ENCODE data around the gene ABITRAM. TPM values are rescaled to one million over a fixed set of nuclear protein-coding genes. Genes with fewer than 3 reads are reported as not detected.
A peak's percentile ranks its signal among the peaks of the same experiment; 100 is the strongest.

The ABITRAM gene
- total and polyA plus RNA-seq, 2 of the 13 experiments (the other 11 are each of a cell fraction or from before 2014, with no cell fraction given), result 10.2 to 21.6 TPM

- TF ChIP-seq HNRNPLL (IDR thresholded peaks at IDR 0.05; ENCODE audit: low read depth, low read length, poor library complexity, severe bottlenecking) (no peak), RAD21 (CRISPR knock-in tag; IDR thresholded peaks at IDR 0.05) (no peak), FOXJ3 (CRISPR knock-in tag; IDR thresholded peaks at IDR 0.05; ENCODE audit: borderline replicate concordance) (peak; percentile 98), CREM (IDR thresholded peaks at IDR 0.05) (peak; percentile 97), CREM (CRISPR knock-in tag; IDR thresholded peaks at IDR 0.05) (no peak), TCF7L2 (IDR thresholded peaks at IDR 0.05; ENCODE audit: low read depth, low read length) (peak; percentile 85), MIER3 (CRISPR knock-in tag; IDR thresholded peaks at IDR 0.05; ENCODE audit: borderline replicate concordance) (peak; percentile 95; the same call in 1 of the 2 replicates), GATAD2A (CRISPR knock-in tag; IDR thresholded peaks at IDR 0.05) (peak; percentile 98), JDP2 (CRISPR knock-in tag; IDR thresholded peaks at IDR 0.05; ENCODE audit: borderline replicate concordance) (peak; percentile 61; the same call in 1 of the 2 replicates), POGK (CRISPR knock-in tag; conservative IDR thresholded peaks at IDR 0.05) (no peak; the same call in 1 of the 2 replicates), HNF1A (IDR thresholded peaks at IDR 0.05; ENCODE audit: low read depth) (peak; percentile 80; the same call in 1 of the 2 replicates), HNF1A (CRISPR knock-in tag; IDR thresholded peaks at IDR 0.05; ENCODE audit: borderline replicate concordance) (peak; percentile 94), GATA4 (IDR thresholded peaks at IDR 0.05; ENCODE audit: borderline replicate concordance, low read depth) (peak; percentile 99), ZNF431 (CRISPR knock-in tag; IDR thresholded peaks at IDR 0.05; ENCODE audit: borderline replicate concordance, low read depth) (peak; percentile 90; the same call in 1 of the 2 replicates), MXD4 (CRISPR knock-in tag; IDR thresholded peaks at IDR 0.05) (peak; percentile 71), ZMYM2 (CRISPR knock-in tag; IDR thresholded peaks at IDR 0.05) (0 out of 2 replicates have a peak, but pooled peaks have one; percentile 28), KMT2B (CRISPR knock-in tag; IDR thresholded peaks at IDR 0.05) (peak; percentile 67; the same call in 1 of the 2 replicates), SPEN (CRISPR knock-in tag; IDR thresholded peaks at IDR 0.05; ENCODE audit: low read depth) (peak; percentile 63), ZNF33A (CRISPR knock-in tag; IDR thresholded peaks at IDR 0.05; ENCODE audit: borderline replicate concordance) (peak; percentile 27; the same call in 1 of the 2 replicates), AHR (CRISPR knock-in tag; IDR thresholded peaks at IDR 0.05) (peak; percentile 74; the same call in 1 of the 2 replicates)
- TF ChIP-seq, protein P1, sequence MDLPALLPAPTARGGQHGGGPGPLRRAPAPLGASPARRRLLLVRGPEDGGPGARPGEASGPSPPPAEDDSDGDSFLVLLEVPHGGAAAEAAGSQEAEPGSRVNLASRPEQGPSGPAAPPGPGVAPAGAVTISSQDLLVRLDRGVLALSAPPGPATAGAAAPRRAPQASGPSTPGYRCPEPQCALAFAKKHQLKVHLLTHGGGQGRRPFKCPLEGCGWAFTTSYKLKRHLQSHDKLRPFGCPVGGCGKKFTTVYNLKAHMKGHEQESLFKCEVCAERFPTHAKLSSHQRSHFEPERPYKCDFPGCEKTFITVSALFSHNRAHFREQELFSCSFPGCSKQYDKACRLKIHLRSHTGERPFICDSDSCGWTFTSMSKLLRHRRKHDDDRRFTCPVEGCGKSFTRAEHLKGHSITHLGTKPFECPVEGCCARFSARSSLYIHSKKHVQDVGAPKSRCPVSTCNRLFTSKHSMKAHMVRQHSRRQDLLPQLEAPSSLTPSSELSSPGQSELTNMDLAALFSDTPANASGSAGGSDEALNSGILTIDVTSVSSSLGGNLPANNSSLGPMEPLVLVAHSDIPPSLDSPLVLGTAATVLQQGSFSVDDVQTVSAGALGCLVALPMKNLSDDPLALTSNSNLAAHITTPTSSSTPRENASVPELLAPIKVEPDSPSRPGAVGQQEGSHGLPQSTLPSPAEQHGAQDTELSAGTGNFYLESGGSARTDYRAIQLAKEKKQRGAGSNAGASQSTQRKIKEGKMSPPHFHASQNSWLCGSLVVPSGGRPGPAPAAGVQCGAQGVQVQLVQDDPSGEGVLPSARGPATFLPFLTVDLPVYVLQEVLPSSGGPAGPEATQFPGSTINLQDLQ (CRISPR knock-in tag; IDR thresholded peaks at IDR 0.05), result peak; percentile 69; the same call in 1 of the 2 replicates
These were observed 48.4 kb upstream of the ABITRAM start (continued) for GRCh38 chr9:108885643-108886348.
